GM19452 (cell line): ENCODE measurements around the gene FAM216A.

Experiments
- ATAC-seq: cut with Tn5 transposase; IDR thresholded peaks from one replicate; pipeline ENCODE4 v1.9.1; 2021; ENCODE audit not compliant: unreplicated experiment

FAM216A gene

DNA sequence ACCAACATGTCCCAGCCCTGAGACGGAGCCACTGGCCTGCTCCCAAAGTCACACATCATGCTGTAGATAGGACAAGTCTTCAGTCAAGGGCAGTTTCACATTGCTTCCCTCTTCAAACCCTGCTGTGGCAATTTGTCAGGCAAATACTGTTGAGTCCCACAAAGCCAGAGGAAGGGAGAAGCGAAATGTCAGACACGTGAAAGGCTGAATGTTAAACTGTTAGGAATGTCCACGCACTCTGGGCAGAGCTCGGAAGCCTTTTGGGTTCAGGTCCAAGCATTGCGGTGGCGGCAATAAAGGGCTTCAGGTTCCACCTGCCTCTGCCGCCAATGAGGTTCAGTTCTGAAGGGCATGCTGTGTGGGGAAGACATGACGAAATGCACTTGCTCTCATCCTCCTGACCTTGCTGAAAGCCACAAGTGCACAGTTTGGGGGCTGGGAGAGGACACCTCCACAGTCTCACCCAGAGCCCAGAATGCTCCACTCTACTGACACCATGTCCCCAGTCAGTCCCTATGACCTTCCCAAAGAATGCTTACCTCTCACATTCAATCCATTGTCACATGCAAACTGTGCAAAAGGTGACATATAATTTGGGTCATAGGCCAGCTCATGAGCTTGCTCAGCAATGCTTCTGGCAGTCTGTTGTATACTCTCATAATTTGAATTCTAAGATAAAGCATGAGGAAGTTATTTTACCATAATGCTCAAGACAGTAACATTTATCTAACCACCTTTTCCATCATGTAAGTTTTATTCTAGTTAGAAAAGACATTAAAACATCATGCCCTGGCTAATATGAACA, 69.2 kb downstream of the FAM216A start:
- no peak for ATAC-seq

GRCh38 chr12:110538869-110539622, 70.4 kb downstream of the FAM216A start:
- ATAC-seq: no peak
